ENCODE measurements around the gene VPS51.

VPS51 gene

DNA sequence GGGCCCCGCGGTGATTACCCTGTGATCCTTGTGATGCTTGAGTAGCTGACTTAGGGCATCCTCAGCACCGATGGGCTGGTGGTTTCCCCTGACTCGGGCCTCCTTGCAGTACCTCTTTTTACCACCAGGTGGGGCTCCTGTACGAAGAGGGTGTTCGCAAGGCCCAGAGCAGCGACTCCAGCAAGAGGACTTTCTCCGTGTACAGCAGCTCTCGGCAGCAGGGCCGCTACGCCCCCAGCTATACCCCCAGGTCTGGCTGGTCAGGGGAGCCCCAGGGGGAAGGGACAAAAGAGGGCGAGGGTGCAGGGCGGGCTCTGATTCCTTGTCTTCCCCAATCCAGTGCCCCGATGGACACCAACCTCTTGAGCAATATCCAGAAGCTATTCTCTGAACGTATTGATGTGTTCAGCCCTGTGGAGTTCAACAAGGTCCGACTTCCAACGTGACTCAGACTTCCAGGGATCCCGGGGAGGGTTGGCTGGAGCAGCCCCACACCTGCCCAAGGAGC is 14.4 kb downstream of the VPS51 start:
- no peak overlapping the region for H3K4me3 ChIP-seq (ENCODE audit: low read depth, low read length)
- peak; percentile 61 for DNase-seq (ENCODE audit: low read depth)
- TF ChIP-seq, protein P1, sequence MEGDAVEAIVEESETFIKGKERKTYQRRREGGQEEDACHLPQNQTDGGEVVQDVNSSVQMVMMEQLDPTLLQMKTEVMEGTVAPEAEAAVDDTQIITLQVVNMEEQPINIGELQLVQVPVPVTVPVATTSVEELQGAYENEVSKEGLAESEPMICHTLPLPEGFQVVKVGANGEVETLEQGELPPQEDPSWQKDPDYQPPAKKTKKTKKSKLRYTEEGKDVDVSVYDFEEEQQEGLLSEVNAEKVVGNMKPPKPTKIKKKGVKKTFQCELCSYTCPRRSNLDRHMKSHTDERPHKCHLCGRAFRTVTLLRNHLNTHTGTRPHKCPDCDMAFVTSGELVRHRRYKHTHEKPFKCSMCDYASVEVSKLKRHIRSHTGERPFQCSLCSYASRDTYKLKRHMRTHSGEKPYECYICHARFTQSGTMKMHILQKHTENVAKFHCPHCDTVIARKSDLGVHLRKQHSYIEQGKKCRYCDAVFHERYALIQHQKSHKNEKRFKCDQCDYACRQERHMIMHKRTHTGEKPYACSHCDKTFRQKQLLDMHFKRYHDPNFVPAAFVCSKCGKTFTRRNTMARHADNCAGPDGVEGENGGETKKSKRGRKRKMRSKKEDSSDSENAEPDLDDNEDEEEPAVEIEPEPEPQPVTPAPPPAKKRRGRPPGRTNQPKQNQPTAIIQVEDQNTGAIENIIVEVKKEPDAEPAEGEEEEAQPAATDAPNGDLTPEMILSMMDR (IDR thresholded peaks at IDR 0.05; ENCODE audit: low read depth, low read length, missing control alignments) = peak; percentile 98

DNA sequence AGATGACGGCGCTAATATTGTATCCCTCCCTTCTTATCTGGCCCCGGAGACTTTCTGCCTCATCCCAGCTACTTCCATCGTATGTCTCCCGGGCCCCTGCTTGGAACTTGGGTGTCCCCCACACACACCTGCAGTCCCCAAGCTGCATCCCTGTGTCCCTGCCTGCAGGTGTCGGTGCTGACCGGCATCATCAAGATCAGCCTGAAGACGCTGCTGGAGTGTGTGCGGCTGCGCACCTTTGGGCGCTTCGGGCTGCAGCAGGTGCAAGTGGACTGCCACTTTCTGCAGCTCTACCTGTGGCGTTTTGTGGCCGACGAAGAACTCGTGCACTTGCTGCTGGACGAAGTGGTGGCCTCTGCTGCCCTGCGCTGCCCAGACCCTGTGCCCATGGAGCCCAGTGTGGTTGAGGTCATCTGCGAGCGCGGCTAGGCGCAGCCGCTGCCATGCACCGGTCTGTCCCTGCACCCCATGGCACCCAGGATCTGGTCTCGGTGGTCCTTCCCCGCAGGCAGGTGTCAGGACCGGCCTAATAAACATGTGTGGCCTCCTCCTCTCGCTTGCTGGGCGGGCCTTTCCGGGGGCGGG is 15.2 kb downstream of the VPS51 start:
- no peak overlapping the region for H3K4me3 ChIP-seq (ENCODE audit: low read depth, low read length)
- DNase-seq (ENCODE audit: low read depth) = no peak
- TF ChIP-seq, protein P1 (IDR thresholded peaks at IDR 0.05; ENCODE audit: low read depth, low read length, missing control alignments) = no peak

- TF ChIP-seq, protein P1 (IDR thresholded peaks at IDR 0.05; ENCODE audit: low read depth, low read length, missing control alignments) = no peak
- peak within 1 kb of the TSS; percentile 76 for H3K4me3 ChIP-seq (ENCODE audit: low read depth, low read length)
- DNase-seq (ENCODE audit: low read depth) = peak; percentile 79
Measured at GRCh38 chr11:65111744-65112545, 15.9 kb downstream of the VPS51 start, which contains the start of gene TM7SF2. TM7SF2 (plus strand) TSS chr11:65111872; CDS start chr11:65112016, 144 bp downstream.

- TF ChIP-seq, protein P1 (IDR thresholded peaks at IDR 0.05; ENCODE audit: low read depth, low read length, missing control alignments) = peak; percentile 87
- no peak for DNase-seq (ENCODE audit: low read depth)
Measured at GRCh38 chr11:65112546-65113360, 16.7 kb downstream of the VPS51 start.

DNA sequence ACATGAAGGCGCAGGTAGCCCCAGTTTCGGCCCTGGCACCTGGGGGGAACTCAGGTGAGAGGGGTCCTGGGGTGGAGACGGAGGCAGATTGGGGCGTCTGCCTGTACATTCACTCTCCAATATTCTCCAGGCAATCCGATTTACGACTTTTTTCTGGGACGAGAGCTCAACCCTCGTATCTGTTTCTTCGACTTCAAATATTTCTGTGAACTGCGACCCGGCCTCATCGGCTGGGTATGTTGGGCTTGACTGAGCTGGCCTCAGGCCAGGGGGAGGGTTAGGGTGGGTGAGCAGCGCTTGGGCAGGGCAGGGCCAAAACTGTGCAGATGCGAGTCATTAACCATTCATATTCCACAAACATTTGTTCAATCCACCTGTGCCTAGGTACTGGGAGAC is 17.3 kb downstream of the VPS51 start:
- DNase-seq (ENCODE audit: low read depth) = no peak
- TF ChIP-seq, protein P1 (IDR thresholded peaks at IDR 0.05; ENCODE audit: low read depth, low read length, missing control alignments) = no peak
- peak overlapping the region; percentile 76 for H3K4me3 ChIP-seq (ENCODE audit: low read depth, low read length)

More at GRCh38 chr11:65112546-65113360, 16.7 kb downstream of the VPS51 start:
- H3K4me3 ChIP-seq (ENCODE audit: low read depth, low read length) = peak overlapping the region; percentile 76

- TF ChIP-seq, protein P1 (IDR thresholded peaks at IDR 0.05; ENCODE audit: low read depth, low read length, missing control alignments) = no peak
- no peak overlapping the region for H3K4me3 ChIP-seq (ENCODE audit: low read depth, low read length)
- no peak for DNase-seq (ENCODE audit: low read depth)
Measured at GRCh38 chr11:65113839-65114238, 17.8 kb downstream of the VPS51 start.
